Pancreas (tissue), 10 donors: ENCODE results near the gene SF3A1. TPM values are rescaled to one million over a fixed set of nuclear protein-coding genes. Genes with fewer than 3 reads are reported as not detected.

ENCODE experiments used
- ATAC-seq, 4 donors: fragments of 200-7000 bp; cut with Tn5 transposase; one replicate each; pipeline versions ENCODE4 v1.8.0 to v1.9.1; 2020; ENCODE audit warnings: mild to moderate bottlenecking in 4 of 4, moderate library complexity in 4 of 4
- DNase-seq, 6 donors: peaks; one replicate each; pipeline ENCODE4 v3.0.0-alpha.2; 2020
- FAIRE-seq: peaks from 2 replicates; lab custom pipeline; 2012; peaks lifted over from hg19 to GRCh38; lab: Jason Lieb, UNC
- H3K27ac ChIP-seq, 4 donors: fragments of 200-600 bp; sonication (generic); 1 replicate in 3 of 4; 2 replicates in 1 of 4; pipeline versions ENCODE4 v1.5.0 to v1.8.0; 2020
- H3K27me3 ChIP-seq, 4 donors: fragments of 200-600 bp; one replicate each; pipeline ENCODE4 v1.8.0; 2021
- H3K36me3 ChIP-seq, 3 donors: fragments of 200-600 bp; sonication (generic) in 1 of 3; one replicate each; pipeline versions ENCODE4 v1.5.0 to v1.8.0; 2020 to 2021
- H3K4me1 ChIP-seq, 3 donors: fragments of 200-600 bp; one replicate each; pipeline ENCODE4 v1.8.0; 2021
- H3K4me3 ChIP-seq, 4 donors: fragments of 200-600 bp; sonication (generic) in 2 of 4; one replicate each; pipeline versions ENCODE4 v1.5.0 to v1.8.0; 2020 to 2021
- H3K9me3 ChIP-seq, 4 donors: fragments of 200-600 bp; one replicate each; pipeline ENCODE4 v1.8.0; 2021
- CTCF ChIP-seq, 4 donors: fragments of 200-600 bp; sonication (generic) in 3 of 4; IDR thresholded peaks; one replicate each; pipeline versions ENCODE4 v1.5.0 to v1.8.0; 2021; ENCODE audit warnings: antibody characterized with exemption in 4 of 4
- WGBS, 2 donors: extraction: QIAGEN DNeasy Blood & Tissue Kit; methylation state at CpG; one replicate each; pipeline ENCODE4 v1.1.7; 2013; 5-methylcytosine and 5-hydroxymethylcytosine counted together
- intact Hi-C, 3 donors: fragments of 100-400 bp; cut with DNase I; formaldehyde crosslinking; loops; one replicate each; pipeline versions ENCODE4 v1.11.1 to v1.14.2; 2022
- polyA plus RNA-seq, 2 donors: library from polyadenylated mRNA; stranded (reverse); fragments of 200-250 nt; gene quantifications; one replicate each; pipeline ENCODE4 v1.2.3, GENCODE V29; 2013
- total RNA-seq, 6 donors: library from RNA; stranded (reverse); fragmentation: NEBNext Ultra II Directional in 4 of 6; extraction: Animal tissue kit (Norgen Biotek cat#: 25700) in 4 of 6; gene quantifications; one replicate each; pipeline versions ENCODE4 v1.2.1 to v1.2.4, GENCODE V29; 2021 to 2023
- donor health status: healthy with polysubstance abuse.
- donor health status: DM: no; HTN: no; CAD: no; lungs with moderate emphysema.
- donor health status: DM: no; HTN: no; CAD: no.
- donor health status: control.
- donor health status: control.
- donor health status: Bipolar disorder and iron deficiency.
- donor health status: DM: yes; HTN: yes; CAD: no.
- donor health status: DM: no; HTN: no; CAD: no.
- donor health status: DM: no; HTN: no; CAD: no.
- donor health status: DM: yes; HTN: yes; CAD: no.

SF3A1 gene
- total and polyA plus RNA-seq, 8 donors, result 19.2 to 102 (median 85.8) TPM

GRCh38 chr22:30302810-30303138 lies 53.9 kb downstream of the SF3A1 start:
- Histone ChIP-seq H3K27me3 (no peaks in the 10 kb centered on the region), H3K36me3 (no peaks in the 10 kb centered on the region), H3K4me3 (no peak overlapping the region), H3K9me3 (no peaks in the 10 kb centered on the region), H3K27ac (peak overlapping the region in 2 of 4 donors; percentile 62 to 76), H3K4me1 (peaks cover 10 to 57% (median 16%) of the 10 kb centered on the region in 3 donors)
- intact Hi-C loops, result no loop called here
- no peak for TF ChIP-seq CTCF (IDR thresholded peaks at IDR 0.05)
- FAIRE-seq, result no peak
- DNase-seq, result no peak
- ATAC-seq, result no peak
- 74 to 78% methylated on average over 5 of the region's 5 CpGs for WGBS, 2 donors

DNA sequence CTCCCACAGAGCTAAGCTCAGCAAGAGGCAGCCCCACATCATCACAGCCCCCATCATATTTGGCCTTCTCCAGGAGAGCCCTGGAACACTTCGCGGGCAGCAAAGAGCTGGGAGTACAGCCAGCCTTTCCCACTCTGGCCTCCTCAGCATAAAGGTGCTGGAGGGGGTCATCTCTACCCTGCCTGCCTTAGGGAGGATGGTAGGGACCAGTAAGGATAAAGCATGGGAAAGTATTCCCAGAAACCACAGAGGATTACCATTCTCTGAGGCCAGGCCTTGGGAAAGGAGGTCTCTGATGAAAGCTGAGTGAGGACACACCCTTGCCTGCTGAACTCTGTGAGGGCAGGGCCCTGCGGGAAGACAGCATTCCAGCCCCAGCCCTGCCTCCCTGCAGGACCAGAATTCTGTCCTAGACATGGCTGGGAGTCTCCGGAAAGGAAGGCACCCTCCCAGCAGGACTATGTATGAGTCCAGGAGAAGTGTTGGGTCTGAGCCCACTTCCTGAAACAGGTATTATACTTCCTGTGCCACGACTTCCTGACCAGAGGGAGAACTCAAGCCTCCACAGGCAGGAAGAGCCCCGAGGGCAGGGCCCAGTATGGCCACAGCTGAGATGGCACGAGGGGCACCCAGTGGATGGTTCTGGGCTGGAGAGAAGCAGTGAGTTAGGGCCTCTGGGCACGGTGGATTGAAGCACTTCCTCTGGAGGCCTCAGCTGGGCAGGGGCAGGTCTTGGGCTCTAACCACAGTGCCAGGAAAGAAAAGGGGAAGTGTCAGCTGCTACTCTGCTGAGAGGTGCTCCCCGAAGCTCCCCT lies 54.5 kb downstream of the SF3A1 start:
- ATAC-seq (peak in 3 of 4 donors; percentile 24 to 48 (median 40)), FAIRE-seq (no peak), DNase-seq (no peak)
- H3K36me3 ChIP-seq, result peaks cover 0 to 1% (median 0%) of the 10 kb centered on the region in 3 donors
- H3K4me1 ChIP-seq, result peaks cover 10 to 53% (median 16%) of the 10 kb centered on the region in 3 donors
- H3K27me3 ChIP-seq, result no peaks in the 10 kb centered on the region
- intact Hi-C loops, result no loop called here
- H3K9me3 ChIP-seq, result no peaks in the 10 kb centered on the region
- TF ChIP-seq CTCF (IDR thresholded peaks at IDR 0.05), result no peak
- peak overlapping the region in 3 of 4 donors; percentile 62 to 76 (median 62) for H3K27ac ChIP-seq
- 63 to 68% methylated on average over 9 of the region's 9 CpGs for WGBS, 2 donors
- H3K4me3 ChIP-seq, result no peak overlapping the region

- DNase-seq (no peak), FAIRE-seq (no peak), ATAC-seq (no peak)
- no peak overlapping the region for H3K27ac ChIP-seq
- intact Hi-C loops, result no loop called here
- H3K9me3 ChIP-seq, result no peaks in the 10 kb centered on the region
- no peak for TF ChIP-seq CTCF (IDR thresholded peaks at IDR 0.05)
- H3K4me3 ChIP-seq, result no peak overlapping the region
- peaks cover 0 to 10% (median 0%) of the 10 kb centered on the region in 3 donors for H3K36me3 ChIP-seq
- H3K4me1 ChIP-seq, result peaks cover 0 to 25% (median 0%) of the 10 kb centered on the region in 3 donors
- 93 to 94% methylated on average over 13 of the region's 13 CpGs for WGBS, 2 donors
- H3K27me3 ChIP-seq, result no peaks in the 10 kb centered on the region
Observed at GRCh38 chr22:30299322-30299721, 57.4 kb downstream of the SF3A1 start.

GRCh38 chr22:30297991-30298701 lies 58.5 kb downstream of the SF3A1 start:
- peaks cover 0 to 14% (median 0%) of the 10 kb centered on the region in 3 donors for H3K4me1 ChIP-seq
- H3K36me3 ChIP-seq, result peaks cover 0 to 20% (median 0%) of the 10 kb centered on the region in 3 donors
- WGBS, 2 donors, result 52 to 63% methylated on average over 9 of the region's 9 CpGs
- intact Hi-C loops, result no loop called here
- DNase-seq (no peak), ATAC-seq (peak in 3 of 4 donors; percentile 49 to 72 (median 56)), FAIRE-seq (no peak)
- no peaks in the 10 kb centered on the region for H3K9me3 ChIP-seq
- no peaks in the 10 kb centered on the region for H3K27me3 ChIP-seq
- no peak overlapping the region for H3K4me3 ChIP-seq
- peak overlapping the region in 1 of 4 donors; percentile 9 for H3K27ac ChIP-seq
- no peak for TF ChIP-seq CTCF (IDR thresholded peaks at IDR 0.05)
